HG03575 (cell line): ENCODE results near the gene NR6A1.

Experiments
- ATAC-seq: cut with Tn5 transposase; IDR thresholded peaks from one replicate; pipeline ENCODE4 v1.9.1; 2021; ENCODE audit not compliant: unreplicated experiment, insufficient number of reproducible peaks, low FRiP score; ENCODE audit errors: extremely low read depth

The NR6A1 gene

GRCh38 chr9:124799274-124800006 lies 28.3 kb upstream of the NR6A1 start:
- ATAC-seq, result no peak

GRCh38 chr9:124797343-124798103 lies 26.4 kb upstream of the NR6A1 start:
- ATAC-seq, result no peak

- ATAC-seq, result no peak
These were observed 24.8 kb upstream of the NR6A1 start for GRCh38 chr9:124795881-124796431.

GRCh38 chr9:124794902-124795491 lies 23.9 kb upstream of the NR6A1 start:
- no peak for ATAC-seq

- ATAC-seq, result no peak
These were observed 22.0 kb upstream of the NR6A1 start for GRCh38 chr9:124793015-124793541.

GRCh38 chr9:124792257-124793014 lies 21.3 kb upstream of the NR6A1 start:
- ATAC-seq, result no peak

GRCh38 chr9:124790801-124791505 lies 19.8 kb upstream of the NR6A1 start:
- ATAC-seq, result no peak

- ATAC-seq, result no peak
These were observed 19.2 kb upstream of the NR6A1 start for GRCh38 chr9:124790301-124790700.

- ATAC-seq, result no peak
These were observed 18.4 kb upstream of the NR6A1 start for GRCh38 chr9:124789531-124789930.

GRCh38 chr9:124788542-124789217 lies 17.6 kb upstream of the NR6A1 start:
- ATAC-seq, result no peak

- no peak for ATAC-seq
These were observed 15.9 kb upstream of the NR6A1 start for GRCh38 chr9:124786881-124787573.

- no peak for ATAC-seq
These were observed 13.4 kb upstream of the NR6A1 start for GRCh38 chr9:124784509-124784908.

- ATAC-seq, result no peak
These were observed 12.7 kb upstream of the NR6A1 start for GRCh38 chr9:124783830-124784229.

GRCh38 chr9:124782661-124783574 lies 11.8 kb upstream of the NR6A1 start:
- no peak for ATAC-seq

GRCh38 chr9:124781967-124782660 lies 11.0 kb upstream of the NR6A1 start:
- ATAC-seq, result no peak

GRCh38 chr9:124780757-124781151 lies 9.6 kb upstream of the NR6A1 start:
- no peak for ATAC-seq
